ENCODE measurements around the gene RAB30.
"Not testable (repeated sequence)": the region's sequence is repeated elsewhere in the genome, so short reads cannot be mapped to it uniquely, and the experiment has no call there.

RAB30 gene

GRCh38 chr11:82974851-82975250 is 96.8 kb downstream of the RAB30 start:
- intact Hi-C loops (cut with DNase I) = no loop called here
- DNase-seq = no peak

GRCh38 chr11:82974135-82974534 is 97.6 kb downstream of the RAB30 start:
- intact Hi-C loops (cut with DNase I) = no loop called here

DNA sequence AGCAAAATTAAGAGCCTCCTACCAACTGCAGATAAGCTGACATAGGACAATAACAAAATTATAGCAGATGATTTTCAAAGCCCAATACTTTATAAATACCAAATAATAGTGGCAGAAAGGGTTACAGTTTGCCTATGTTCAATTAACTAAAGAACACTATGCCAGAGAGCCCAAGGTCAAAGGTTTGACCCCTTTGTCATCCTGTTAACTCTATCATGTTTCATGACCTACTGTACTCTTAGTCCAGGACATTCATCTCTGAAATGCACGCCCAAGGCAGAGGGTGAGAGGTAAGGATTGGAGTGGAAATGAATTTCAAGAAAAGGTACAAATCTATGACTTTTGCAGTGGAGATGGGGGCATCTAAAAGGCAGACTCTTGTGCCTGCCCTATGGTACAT is 99.6 kb downstream of the RAB30 start:
- no peak for DNase-seq
- intact Hi-C loops (cut with DNase I) = no loop called here

More at GRCh38 chr11:82974135-82974534, 97.6 kb downstream of the RAB30 start:
- no peak for DNase-seq

DNA sequence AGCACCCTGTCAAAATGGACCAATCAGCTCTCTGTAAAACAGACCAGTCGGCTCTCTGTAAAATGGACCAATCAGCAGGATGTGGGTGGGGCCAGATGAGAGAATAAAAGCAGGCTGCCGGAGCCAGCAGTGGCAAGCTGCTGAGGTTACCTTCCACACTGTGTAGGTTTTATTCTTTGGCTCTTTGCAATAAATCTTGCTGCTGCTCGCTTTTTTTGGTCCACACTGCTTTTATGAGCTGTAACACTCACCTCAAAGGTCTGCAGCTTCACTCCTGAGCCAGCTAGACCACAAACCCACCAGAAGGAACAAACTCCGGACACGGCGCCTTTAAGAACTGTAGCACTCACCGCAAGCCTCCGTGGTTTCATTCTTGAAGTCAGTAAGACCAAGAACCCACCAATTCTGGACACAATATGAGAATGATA is 100.2 kb downstream of the RAB30 start:
- DNase-seq; intact Hi-C loops (cut with DNase I): not testable (repeated sequence)

- peak in 1 of 42 donors; percentile 45 for DNase-seq
- intact Hi-C loops (cut with DNase I) = not testable (repeated sequence)
Measured at GRCh38 chr11:82970507-82971083, 101.1 kb downstream of the RAB30 start.

- no peak for DNase-seq
- intact Hi-C loops (cut with DNase I) = no loop called here
Measured at GRCh38 chr11:82969811-82970210, 101.9 kb downstream of the RAB30 start.

- intact Hi-C loops (cut with DNase I) = no loop called here
- DNase-seq = no peak
Measured at GRCh38 chr11:82967381-82967780, 104.3 kb downstream of the RAB30 start.

DNA sequence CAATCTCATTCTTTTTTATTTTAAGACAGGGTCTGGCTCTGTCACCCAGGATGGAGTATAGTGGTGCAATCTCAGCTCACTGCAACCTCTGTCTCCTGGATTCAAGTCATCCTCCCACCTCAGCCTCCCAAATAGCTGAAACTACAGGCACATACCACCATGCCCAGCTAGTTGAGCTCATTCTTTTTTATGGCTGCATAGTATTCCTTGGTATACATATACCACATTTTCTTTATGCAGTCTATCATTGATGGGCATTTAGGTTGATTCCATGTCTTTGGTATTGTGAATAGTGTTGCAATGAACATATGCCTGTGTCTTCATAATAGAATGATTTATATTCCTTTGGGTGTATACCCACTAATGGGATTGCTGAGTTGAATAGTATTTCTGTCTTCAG is 109.7 kb downstream of the RAB30 start:
- intact Hi-C loops (cut with DNase I); DNase-seq: not testable (repeated sequence)

- intact Hi-C loops (cut with DNase I) = no loop called here
- DNase-seq = no peak
Measured at GRCh38 chr11:82960779-82961143, 110.9 kb downstream of the RAB30 start.

DNA sequence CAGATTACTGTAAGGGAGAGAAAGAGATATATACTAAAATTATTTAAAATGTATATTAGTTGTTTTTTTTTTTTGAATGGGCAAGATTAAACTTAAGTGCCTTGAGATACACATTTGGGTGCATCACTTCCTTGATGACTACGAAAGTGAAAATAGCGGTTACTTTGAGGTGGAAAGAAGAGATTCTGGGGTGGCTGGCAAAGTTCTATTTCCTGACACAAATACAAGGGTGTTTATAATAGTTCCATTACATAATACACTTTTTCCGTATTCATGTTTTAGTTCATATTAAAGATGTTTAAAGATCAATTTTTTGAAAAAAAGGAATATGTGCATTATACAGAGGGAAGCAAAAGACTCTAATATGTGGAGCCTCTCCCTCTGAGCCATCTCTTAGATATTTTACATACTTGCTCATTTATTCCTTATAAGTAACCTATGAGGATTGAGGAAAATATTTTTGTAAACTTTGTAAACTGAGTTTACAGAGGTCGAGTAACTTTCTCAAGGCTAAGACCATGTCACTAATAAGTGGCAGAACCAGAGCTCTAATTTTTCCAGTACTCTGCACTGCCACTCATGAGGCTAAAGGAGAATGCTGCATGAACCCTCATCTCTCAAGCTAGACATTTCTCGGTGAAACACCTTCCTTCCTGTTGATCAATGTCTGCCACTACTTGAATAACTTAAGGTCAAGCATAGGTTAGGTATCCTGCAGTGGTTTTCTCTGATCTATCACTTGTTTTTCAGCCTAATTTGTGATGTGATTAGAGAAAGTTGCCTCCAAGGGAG is 111.5 kb downstream of the RAB30 start:
- DNase-seq = no peak
- intact Hi-C loops (cut with DNase I) = no loop called here

DNA sequence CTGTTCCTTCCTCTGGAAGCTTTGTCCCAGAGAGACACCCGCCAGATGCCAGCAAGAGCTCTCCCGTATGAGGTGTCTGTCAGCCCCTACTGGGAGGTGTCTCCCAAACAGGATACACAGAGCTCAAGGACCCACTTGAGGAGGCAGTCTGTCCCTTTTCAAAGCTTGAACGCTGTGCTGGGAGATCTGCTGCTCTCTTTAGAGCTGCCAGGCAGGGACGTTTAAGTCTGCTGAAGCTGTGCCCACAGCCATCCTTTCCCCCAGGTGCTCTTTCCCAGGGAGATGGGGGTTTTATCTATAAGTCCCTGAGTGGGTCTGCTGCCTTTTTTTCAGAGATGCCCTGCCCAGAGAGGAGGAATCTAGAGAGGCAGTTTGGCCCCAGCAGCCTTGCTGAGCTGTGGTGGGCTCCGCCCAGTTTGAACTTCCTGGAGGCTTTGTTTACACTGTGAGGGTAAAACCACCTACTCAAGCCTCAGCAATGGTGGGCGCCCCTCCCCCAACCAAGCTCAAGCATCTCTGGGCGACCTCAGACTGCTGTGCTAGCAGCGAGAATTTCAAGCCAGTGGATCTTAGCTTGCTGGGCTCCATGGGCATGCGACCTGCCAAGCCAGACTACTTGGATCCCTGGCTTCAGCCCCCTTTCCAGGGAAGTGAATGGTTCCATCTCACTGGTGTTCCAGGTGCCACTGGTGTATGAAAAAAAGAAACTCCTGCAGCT is 115.8 kb downstream of the RAB30 start:
- intact Hi-C loops (cut with DNase I) = not testable (repeated sequence)

GRCh38 chr11:82950502-82950901 is 121.2 kb downstream of the RAB30 start:
- DNase-seq = not testable (repeated sequence)

More for the DNA sequence above, 115.8 kb downstream of the RAB30 start:
- not testable (repeated sequence) for DNase-seq

GRCh38 chr11:82949352-82949751 is 122.3 kb downstream of the RAB30 start:
- no peak for DNase-seq
- intact Hi-C loops (cut with DNase I) = no loop called here

More at GRCh38 chr11:82950502-82950901, 121.2 kb downstream of the RAB30 start:
- intact Hi-C loops (cut with DNase I) = not testable (repeated sequence)

GRCh38 chr11:82945682-82946081 is 126.0 kb downstream of the RAB30 start:
- intact Hi-C loops (cut with DNase I) = no loop called here
- DNase-seq = no peak

DNA sequence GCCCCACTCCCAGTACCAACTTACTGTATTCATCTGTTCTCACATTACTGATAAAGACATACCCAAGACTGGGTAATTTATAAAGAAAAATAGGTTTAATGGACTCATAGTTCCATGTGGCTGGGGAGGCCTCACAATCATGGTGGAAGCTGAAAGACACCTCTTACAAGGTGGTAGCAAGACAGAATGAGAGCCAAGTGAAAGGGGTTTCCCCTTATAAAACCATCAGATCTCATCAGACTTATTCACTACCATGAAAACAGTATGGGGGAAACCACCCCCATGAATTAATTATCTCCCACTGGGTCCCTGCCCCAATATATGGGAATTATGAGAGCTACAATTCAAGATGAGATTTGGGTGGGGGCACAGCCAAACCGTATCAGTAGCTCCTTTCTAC is 126.7 kb downstream of the RAB30 start:
- intact Hi-C loops (cut with DNase I); DNase-seq: not testable (repeated sequence)

DNA sequence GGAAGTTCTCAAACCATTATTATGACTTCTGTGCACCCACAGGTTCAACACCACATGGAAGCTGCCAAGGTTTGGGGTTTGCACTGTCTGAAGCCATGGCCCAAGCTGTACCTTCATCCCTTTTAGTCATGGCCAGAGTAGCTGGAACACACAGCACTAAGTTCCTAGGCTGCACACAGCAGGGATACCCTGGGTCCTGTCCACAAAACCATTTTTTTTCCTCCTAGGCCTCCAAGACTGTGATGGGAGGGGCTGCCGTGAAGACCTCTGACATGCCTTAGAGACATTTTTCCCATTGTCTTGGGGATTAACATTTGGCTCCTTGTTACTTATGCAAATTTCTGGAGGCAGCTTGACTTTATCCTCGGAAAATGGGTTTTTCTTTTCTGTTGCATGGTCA is 127.5 kb downstream of the RAB30 start:
- intact Hi-C loops (cut with DNase I) = no loop called here
- no peak for DNase-seq

- DNase-seq; intact Hi-C loops (cut with DNase I): not testable (repeated sequence)
Measured at GRCh38 chr11:82943430-82943829, 128.3 kb downstream of the RAB30 start.

- intact Hi-C loops (cut with DNase I) = no loop called here
- no peak for DNase-seq
Measured at GRCh38 chr11:82942376-82942775, 129.3 kb downstream of the RAB30 start.

- DNase-seq = no peak
- intact Hi-C loops (cut with DNase I) = no loop called here
Measured at GRCh38 chr11:82939456-82939855, 132.2 kb downstream of the RAB30 start.

GRCh38 chr11:82937554-82937953 is 134.1 kb downstream of the RAB30 start:
- intact Hi-C loops (cut with DNase I) = no loop called here
- no peak for DNase-seq

All from head of caudate nucleus (tissue), 42 donors.